GM21529 (cell line): ENCODE results near the gene FRYL.

Experiments
- ATAC-seq: cut with Tn5 transposase; IDR thresholded peaks from one replicate; pipeline ENCODE4 v1.9.1; 2021; ENCODE audit not compliant: unreplicated experiment

The FRYL gene

DNA sequence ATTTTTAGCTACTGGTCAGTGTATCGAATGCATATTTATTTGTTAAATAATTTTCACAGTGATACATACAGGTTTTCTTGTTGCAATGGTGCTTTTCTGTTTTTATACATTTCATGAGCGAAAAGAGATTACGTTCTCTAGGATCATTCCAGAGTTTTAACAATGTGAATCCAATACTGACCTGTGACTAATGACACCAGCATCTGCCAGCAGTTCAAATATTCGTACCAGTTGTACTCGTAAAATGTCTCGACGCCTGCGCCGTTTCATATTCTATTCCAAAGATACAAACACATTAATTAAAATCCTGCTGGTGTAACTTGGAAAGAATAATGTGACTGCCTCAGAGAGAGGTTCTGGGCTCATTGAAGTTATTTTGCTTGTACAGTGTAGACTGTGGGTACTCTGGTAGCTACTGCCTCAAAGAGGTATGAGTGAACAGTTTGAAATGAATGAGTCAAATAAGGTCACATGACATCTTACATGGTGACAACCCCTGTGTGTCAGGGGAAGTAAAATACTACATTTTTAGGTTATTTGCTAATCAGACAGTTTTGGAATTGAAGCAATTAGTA is 209.3 kb downstream of the FRYL start:
- no peak for ATAC-seq

GRCh38 chr4:48566034-48566384 is 214.1 kb downstream of the FRYL start:
- no peak for ATAC-seq

DNA sequence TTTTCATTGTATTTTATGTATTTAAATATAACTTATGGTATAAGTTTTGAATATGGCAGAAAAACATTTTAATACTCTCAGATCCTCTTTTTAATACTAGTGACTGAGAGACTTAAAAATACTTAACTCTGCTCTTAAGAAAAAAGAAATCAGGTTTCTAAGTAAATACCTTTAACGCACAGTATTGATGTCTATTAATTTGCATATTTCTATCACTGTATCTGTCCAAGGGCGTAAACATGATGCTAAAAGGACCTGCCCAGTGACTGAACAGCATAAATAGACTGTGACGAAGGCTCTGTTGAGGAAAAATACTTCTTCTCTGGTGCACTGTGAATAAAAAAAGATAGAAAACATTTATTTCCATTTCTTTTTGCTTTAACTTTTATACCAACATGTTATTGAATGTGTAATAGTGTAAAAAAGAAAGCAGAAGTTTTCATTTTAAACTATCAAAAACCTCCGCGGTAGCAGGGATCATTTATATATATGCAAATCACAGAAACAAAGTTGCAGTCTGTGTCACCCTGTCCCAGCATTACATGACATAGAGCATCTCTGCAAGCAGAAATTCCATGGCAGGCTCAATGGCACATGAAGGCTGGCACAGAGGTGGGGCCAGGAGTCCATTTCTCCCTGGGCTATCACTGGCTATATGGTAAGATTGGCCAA is 214.6 kb downstream of the FRYL start:
- no peak for ATAC-seq

DNA sequence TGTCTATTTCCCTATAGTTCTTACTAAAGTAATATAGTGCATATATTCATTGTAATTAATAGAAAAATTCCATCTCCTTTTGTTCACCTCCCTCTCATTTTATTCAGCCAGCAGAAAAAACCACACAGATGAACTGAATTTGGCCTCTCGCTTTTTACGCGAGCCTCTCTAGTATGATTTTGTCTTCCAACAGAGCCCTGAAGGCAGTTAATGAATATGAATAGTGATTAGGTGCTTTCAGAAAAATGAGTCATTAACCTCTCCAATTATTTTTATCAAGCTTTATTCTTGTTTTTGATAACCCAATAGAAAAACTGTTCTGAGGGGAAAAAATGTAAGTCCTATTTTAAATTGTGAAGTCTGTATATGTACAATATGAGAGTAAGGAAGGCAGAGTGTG is 215.9 kb downstream of the FRYL start:
- ATAC-seq, result no peak

DNA sequence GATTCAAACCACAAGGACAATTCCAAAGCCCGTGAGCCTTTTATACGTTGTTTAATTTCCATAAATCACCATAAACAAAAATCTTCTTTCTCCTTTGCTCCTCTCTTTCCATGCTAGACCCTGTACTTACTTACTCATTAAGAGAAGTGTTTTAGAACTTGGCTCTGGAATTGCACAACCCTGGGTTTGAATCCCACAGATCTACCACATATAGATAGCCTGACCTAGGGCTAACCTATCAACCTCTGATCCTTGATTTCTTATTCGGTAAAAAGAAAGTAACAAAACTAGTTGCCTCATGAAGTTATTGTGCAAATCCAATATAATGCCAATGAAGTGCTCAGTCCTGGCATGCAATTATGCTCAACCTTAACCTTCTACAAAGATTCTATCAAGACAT is 221.3 kb downstream of the FRYL start:
- ATAC-seq, result no peak

GRCh38 chr4:48558026-48558425 is 222.1 kb downstream of the FRYL start:
- ATAC-seq, result no peak

DNA sequence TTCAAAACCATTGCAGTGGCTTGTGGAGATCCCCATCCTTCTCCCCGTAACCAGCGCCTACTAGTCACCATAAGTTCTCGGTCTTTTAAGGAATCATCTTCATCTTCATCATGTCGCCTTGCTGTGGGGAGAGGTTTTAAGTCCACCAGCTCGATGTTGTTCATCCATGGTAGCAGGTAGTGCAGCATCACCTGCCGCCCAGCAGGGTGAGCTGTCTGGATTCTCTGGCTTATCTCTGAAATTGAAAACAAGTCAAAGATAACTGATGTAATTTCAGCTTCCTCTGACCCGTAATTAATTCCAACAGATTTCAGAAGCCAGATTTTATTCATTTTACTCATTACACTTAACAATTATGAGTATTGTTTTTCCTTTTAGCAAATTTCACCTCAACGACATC is 222.6 kb downstream of the FRYL start:
- no peak for ATAC-seq

DNA sequence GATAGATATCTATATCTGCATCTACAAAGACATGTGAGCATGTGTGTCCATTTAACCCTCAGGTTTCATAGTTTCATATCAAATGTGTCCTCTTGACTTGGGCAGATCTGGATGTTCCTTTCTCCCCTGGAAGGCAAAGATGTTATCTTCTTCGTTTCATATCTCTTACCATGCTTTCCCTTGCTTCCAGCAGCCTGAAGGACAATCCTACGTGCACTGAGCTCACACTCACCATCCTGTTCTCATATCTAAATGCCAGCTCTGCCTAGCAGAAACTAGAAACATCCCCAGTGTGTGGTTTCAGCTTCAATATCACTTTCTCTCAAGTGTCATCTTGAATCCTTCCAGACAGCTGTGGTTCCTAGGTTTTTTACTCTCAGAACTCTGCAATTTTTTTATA is 223.8 kb downstream of the FRYL start:
- ATAC-seq, result no peak

DNA sequence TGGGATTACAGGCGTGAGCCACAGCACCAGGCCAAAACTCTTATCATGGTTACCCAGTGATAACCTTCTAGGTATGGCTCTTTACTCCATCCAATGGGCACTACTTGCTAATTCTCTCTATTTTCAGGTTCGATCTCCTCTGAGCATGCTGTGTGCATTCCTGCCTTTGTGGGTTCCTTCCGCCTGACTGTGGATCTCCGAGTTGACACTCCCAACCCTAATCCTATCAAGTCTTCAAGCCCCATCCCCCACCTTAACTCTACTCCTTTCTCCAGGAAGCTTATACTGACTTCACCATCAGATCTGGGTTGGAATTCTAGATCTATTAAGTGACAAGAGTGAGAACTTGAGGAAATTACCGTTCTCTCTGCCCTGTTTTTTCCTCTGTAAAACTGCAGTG is 225.5 kb downstream of the FRYL start:
- no peak for ATAC-seq

- no peak for ATAC-seq
Observed at GRCh38 chr4:48553720-48554119, 226.4 kb downstream of the FRYL start.

DNA sequence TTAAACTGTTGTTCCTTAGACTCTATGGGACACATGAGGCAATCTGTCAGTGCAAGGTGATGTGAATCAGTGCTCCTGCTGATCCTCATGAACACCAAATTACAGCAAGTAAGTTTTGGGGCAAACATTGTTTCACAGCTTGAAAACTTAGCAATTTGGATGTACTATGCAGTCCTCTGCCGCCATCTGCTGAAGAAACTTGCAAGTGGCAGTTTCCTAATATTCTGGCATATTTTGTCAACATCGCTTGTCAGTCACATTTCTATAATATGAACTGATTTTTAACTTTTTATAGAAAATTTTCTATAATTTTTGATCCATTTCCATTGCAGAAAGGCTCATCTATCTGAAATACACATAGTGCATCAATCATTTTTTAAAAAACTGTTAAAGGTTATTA is 233.7 kb downstream of the FRYL start:
- ATAC-seq, result no peak

GRCh38 chr4:48543796-48544195 is 236.3 kb downstream of the FRYL start:
- no peak for ATAC-seq

DNA sequence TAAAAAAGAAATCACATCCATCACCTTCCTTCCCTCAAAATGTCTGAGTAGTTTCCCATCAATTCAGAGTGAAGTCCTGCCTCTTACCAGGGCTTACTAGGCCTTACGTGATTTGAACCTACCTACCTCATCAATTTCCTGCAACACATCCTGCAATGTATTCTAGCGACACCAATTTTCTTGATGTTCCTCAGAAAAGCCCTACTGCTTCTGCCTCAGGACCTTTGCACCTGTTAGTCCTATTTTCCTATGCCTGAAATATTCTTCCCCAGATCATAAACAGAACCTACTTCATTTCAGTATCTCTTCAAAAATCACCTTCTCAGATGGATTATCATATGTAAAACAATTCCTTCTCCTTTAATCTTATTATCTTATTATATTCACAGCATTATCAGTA is 237.2 kb downstream of the FRYL start:
- ATAC-seq, result no peak

DNA sequence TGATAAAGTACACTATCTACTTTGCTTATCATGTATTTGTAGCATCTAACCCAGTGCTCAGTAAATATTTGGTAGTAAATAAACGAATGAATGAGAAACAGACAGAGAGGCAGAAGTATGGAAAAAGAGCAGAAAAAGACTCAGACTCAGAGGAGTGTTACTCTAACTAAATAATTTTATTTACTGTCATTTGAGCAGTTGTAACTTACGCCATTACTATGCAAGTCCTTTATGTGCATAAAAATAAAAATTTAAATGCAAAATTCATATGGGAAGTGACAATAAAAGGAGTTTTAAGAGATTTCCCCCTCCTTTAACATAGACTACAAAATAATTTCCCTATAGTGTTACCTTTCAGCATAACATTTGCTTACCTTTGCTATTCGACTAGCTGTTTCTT is 240.5 kb downstream of the FRYL start:
- ATAC-seq, result no peak

- no peak for ATAC-seq
Observed at GRCh38 chr4:48538358-48538757, 241.7 kb downstream of the FRYL start.

DNA sequence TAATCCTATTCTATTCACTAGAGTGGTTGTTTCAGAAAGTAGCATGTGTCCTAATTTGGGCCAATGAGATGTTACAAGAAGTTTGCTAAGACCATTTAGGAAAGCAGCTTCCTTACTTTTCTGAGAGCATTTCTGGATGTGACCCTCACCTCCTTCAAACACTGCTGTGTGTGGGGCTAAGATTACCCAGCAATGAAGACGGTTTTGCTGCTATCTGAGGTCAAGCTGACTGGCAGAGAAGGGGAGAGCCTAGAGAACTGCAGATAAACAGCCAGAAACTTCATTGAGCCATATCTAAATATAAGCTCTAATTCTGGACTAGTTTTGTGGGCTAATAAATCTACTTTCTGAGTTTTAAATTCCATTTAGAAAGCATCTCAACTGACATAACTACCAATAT is 253.7 kb downstream of the FRYL start:
- no peak for ATAC-seq

DNA sequence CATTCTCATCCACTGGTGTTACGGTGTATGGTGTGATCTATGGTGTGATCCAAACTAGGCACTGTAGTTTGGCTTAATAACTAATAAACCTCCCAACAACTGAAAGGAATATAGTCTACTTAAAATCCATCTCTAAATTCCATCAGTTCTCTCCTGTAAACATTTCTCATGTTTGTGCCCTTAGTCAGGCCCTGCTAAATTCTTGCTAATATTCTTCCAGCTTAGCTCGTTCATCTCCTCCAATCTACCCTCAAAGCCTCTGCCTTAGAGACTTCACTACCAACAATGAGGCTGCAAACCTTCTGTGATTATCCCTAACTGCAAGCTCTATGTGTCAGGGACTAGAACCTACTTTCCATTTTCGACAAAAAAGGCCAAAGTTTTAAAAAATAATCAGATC is 261.9 kb downstream of the FRYL start:
- no peak for ATAC-seq

DNA sequence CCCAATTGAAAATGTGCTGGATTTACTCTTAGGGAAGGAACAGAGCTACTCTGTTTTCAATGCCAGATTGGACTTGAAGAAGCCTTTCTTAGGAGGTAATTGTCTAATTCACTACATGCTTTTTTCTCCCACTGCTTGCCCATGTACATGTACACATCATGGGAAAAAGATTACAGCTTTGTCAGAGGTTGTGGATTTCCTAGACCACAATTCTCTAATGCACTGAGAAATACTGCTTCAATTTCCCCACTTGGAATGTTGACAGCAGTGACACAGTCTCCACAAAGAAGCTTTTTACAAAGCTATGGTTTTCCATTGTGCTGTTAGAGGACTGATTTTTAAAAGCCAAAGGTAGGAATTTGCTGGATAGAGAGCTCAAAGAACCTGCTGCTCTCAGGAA is 270.5 kb downstream of the FRYL start:
- no peak for ATAC-seq

DNA sequence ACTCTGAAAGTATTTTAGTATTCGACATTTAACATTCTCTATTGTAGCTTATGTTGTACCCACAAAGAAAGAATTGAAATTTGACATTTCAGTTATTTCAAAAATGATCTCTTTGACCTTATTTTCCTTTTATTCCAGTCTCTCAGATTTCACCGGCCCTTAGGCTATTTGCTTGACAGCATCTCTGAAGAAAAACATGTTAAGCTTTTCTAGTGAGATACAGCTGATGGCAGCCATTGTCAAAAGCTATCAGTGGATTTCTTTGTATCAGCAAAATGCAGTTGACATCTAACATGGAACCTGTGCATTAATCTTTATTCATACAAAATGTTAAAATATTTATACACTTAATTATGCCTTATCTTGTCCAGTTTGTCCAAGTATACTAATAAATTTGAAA is 273.4 kb downstream of the FRYL start:
- ATAC-seq, result no peak

GRCh38 chr4:48504352-48504751 is 275.7 kb downstream of the FRYL start:
- no peak for ATAC-seq

DNA sequence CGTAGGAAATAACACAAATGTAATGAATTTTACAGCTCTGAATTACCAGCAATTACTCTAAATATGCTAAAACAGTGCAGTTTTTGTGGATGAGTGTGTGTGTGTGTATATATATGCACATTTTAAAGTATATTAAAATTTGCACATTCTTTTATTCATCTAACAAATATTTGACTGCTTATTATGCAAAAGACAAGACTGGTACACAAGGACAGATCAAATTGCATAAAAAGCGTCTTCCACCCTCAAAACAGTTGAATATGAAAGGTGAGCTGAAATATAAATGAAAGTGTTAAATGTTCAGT is 276.1 kb downstream of the FRYL start:
- no peak for ATAC-seq

DNA sequence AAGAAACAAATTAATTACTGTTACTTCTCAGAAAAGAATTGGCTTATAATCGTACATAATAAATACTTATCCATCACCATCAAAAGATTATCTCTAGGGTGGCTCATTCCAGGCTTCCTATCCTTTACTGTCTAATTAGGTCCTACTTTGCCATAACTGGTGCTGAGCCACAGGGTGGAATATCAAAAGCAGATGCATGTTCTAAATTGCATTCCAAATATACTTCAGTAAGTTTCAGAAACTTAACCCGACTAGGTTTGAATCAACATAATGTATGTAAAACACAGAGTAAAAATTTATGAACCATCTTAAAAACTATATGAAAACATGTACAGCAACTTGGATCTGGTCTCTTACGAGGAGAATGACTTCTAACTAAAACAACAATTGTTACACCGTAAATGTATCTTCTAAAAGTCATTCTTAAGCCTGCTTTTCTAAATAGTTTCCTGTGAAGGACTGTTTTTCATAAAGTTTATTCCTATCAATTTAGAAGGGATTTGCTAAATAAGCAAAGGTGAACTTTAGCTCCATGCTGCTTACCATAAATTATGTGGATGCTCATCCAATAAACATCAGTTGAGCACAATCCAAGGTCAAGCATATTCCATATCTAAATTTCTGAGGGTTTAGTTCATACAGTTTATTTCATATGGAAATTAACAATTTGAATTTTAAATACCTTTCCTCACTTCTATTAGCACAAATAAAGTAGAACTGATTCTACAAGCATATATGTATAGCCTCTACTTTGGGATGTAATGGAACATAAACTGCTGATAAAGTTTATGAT is 276.6 kb downstream of the FRYL start:
- no peak for ATAC-seq
